Small intestine (tissue), 7 donors: Measurements from ENCODE around the gene CSNK1A1. TPM values are rescaled to one million over a fixed set of nuclear protein-coding genes. Genes with fewer than 3 reads are reported as not detected.
"Not testable (repeated sequence)": the region's sequence is repeated elsewhere in the genome, so short reads cannot be mapped to it uniquely, and the experiment has no call there.

Experiments used
- DNase-seq, 2 donors: peaks; one replicate each; pipeline versions ENCODE4 v3.0.0 to v3.0.0-alpha.2; 2013
- FAIRE-seq: peaks from 2 replicates; lab custom pipeline; 2012; peaks lifted over from hg19 to GRCh38; lab: Jason Lieb, UNC
- H3K27ac ChIP-seq, 3 donors: one replicate each; pipeline ENCODE4 v1.5.1; 2013; ENCODE audit warnings: low read length in 2 of 3, mild to moderate bottlenecking in 2 of 3, control low read depth in 1 of 3, inconsistent platforms in 1 of 3, low read depth in 1 of 3, moderate library complexity in 1 of 3
- H3K27me3 ChIP-seq, 3 donors: one replicate each; pipeline ENCODE4 v1.6.1; 2013; ENCODE audit warnings: low read length in 3 of 3, inconsistent platforms in 1 of 3; ENCODE audit not compliant: control insufficient read depth in 3 of 3, insufficient read depth in 3 of 3
- H3K36me3 ChIP-seq, 3 donors: one replicate each; pipeline ENCODE4 v1.6.1; 2013; ENCODE audit warnings: low read length in 3 of 3, inconsistent platforms in 1 of 3, low read depth in 1 of 3, mild to moderate bottlenecking in 1 of 3, moderate library complexity in 1 of 3; ENCODE audit not compliant: control insufficient read depth in 3 of 3, insufficient read depth in 2 of 3
- H3K4me1 ChIP-seq, 3 donors: one replicate each; pipeline ENCODE4 v1.6.1; 2013; ENCODE audit warnings: low read length in 2 of 3, inconsistent platforms in 1 of 3, low read depth in 1 of 3, mild to moderate bottlenecking in 1 of 3, moderate library complexity in 1 of 3; ENCODE audit not compliant: control insufficient read depth in 3 of 3, insufficient read depth in 2 of 3
- H3K4me3 ChIP-seq, 3 donors: one replicate each; pipeline ENCODE4 v1.5.1; 2013; ENCODE audit warnings: low read length in 3 of 3, control low read depth in 1 of 3, inconsistent platforms in 1 of 3, low read depth in 1 of 3, mild to moderate bottlenecking in 1 of 3, moderate library complexity in 1 of 3
- H3K9me3 ChIP-seq, 2 donors: one replicate each; pipeline ENCODE4 v1.6.1; 2013; ENCODE audit warnings: low read depth in 1 of 2, low read length in 1 of 2; ENCODE audit not compliant: control insufficient read depth in 2 of 2, insufficient read depth in 1 of 2
- WGBS, 3 donors: extraction: QIAGEN DNeasy Blood & Tissue Kit; methylation state at CpG; one replicate each; pipeline ENCODE4 v1.1.7; 2013; 5-methylcytosine and 5-hydroxymethylcytosine counted together
- polyA plus RNA-seq, 4 donors: library from polyadenylated mRNA; stranded (reverse) in 3 of 4; unstranded in 1 of 4; fragments of 200-250 nt in 3 of 4; fragments of 120-200 nt in 1 of 4; gene quantifications; one replicate each; pipeline versions ENCODE4 v1.2.1 to v1.2.3, GENCODE V29; 2013
- donor health status: healthy with polysubstance abuse.
- donor health status: control.
- donor health status: control.
- donor health status: Bipolar disorder and iron deficiency.
- donor health status: healthy.

The CSNK1A1 gene
- polyA plus RNA-seq, 4 donors, result 58.6 to 118 (median 84.5) TPM

GRCh38 chr5:149595105-149595504, 43.9 kb upstream of the CSNK1A1 start:
- not testable (repeated sequence) for H3K9me3 ChIP-seq, H3K4me1 ChIP-seq, H3K36me3 ChIP-seq, FAIRE-seq, H3K27ac ChIP-seq, H3K27me3 ChIP-seq, H3K4me3 ChIP-seq, DNase-seq
- WGBS, 3 donors, result 85 to 94% (median 91%) methylated on average over 3 of the region's 3 CpGs

GRCh38 chr5:149594206-149594895, 43.1 kb upstream of the CSNK1A1 start:
- Histone ChIP-seq H3K4me1 (no peaks in the 10 kb centered on the region), H3K4me3 (no peak overlapping the region), H3K27me3 (no peaks in the 10 kb centered on the region), H3K9me3 (no peaks in the 10 kb centered on the region), H3K27ac (no peak overlapping the region), H3K36me3 (peaks cover 0 to 4% (median 3%) of the 10 kb centered on the region in 3 donors)
- WGBS, 3 donors, result 83 to 86% (median 85%) methylated on average over 5 of the region's 5 CpGs
- no peak for DNase-seq
- no peak for FAIRE-seq

- peaks cover 0 to 4% (median 3%) of the 10 kb centered on the region in 3 donors for H3K36me3 ChIP-seq
- 76 to 92% (median 80%) methylated on average over 2 of the region's 2 CpGs for WGBS, 3 donors
- no peak overlapping the region for H3K27ac ChIP-seq
- DNase-seq, result no peak
- no peaks in the 10 kb centered on the region for H3K4me1 ChIP-seq
- no peaks in the 10 kb centered on the region for H3K9me3 ChIP-seq
- H3K27me3 ChIP-seq, result no peaks in the 10 kb centered on the region
- H3K4me3 ChIP-seq, result no peak overlapping the region
- no peak for FAIRE-seq
These were observed 42.1 kb upstream of the CSNK1A1 start for GRCh38 chr5:149593370-149593769.

GRCh38 chr5:149588936-149589335, 37.7 kb upstream of the CSNK1A1 start:
- Histone ChIP-seq H3K9me3 (no peaks in the 10 kb centered on the region), H3K27ac (no peak overlapping the region), H3K4me3 (no peak overlapping the region), H3K36me3 (no peaks in the 10 kb centered on the region), H3K4me1 (peaks cover 0 to 11% (median 4%) of the 10 kb centered on the region in 3 donors), H3K27me3 (no peaks in the 10 kb centered on the region)
- WGBS, 3 donors, result 96 to 100% (median 97%) methylated on average over 1 of the region's 1 CpG
- FAIRE-seq (no peak), DNase-seq (no peak)

- no peak for FAIRE-seq
- WGBS, 3 donors, result 8 to 56% (median 30%) methylated on average over 1 of the region's 1 CpG
- Histone ChIP-seq H3K27me3 (no peaks in the 10 kb centered on the region), H3K36me3 (no peaks in the 10 kb centered on the region), H3K4me1 (peaks cover 1 to 19% (median 8%) of the 10 kb centered on the region in 3 donors), H3K27ac (peak overlapping the region; percentile 45 to 69 (median 46)), H3K4me3 (no peak overlapping the region), H3K9me3 (no peaks in the 10 kb centered on the region)
- peak; percentile 58 to 59 for DNase-seq
These were observed 35.6 kb upstream of the CSNK1A1 start for GRCh38 chr5:149586708-149587318.

GRCh38 chr5:149585910-149586309, 34.7 kb upstream of the CSNK1A1 start:
- DNase-seq (no peak), FAIRE-seq (no peak)
- Histone ChIP-seq H3K36me3 (no peaks in the 10 kb centered on the region), H3K9me3 (no peaks in the 10 kb centered on the region), H3K4me1 (peaks cover 1 to 24% (median 8%) of the 10 kb centered on the region in 3 donors), H3K4me3 (no peak overlapping the region), H3K27me3 (no peaks in the 10 kb centered on the region), H3K27ac (no peak overlapping the region)

GRCh38 chr5:149584121-149584520, 32.9 kb upstream of the CSNK1A1 start:
- H3K9me3 ChIP-seq, result no peaks in the 10 kb centered on the region
- peaks cover 1 to 31% (median 8%) of the 10 kb centered on the region in 3 donors for H3K4me1 ChIP-seq
- DNase-seq, result no peak
- no peak for FAIRE-seq
- 57 to 75% (median 64%) methylated on average over 2 of the region's 2 CpGs for WGBS, 3 donors
- peak overlapping the region in 1 of 3 donors; percentile 4 for H3K27ac ChIP-seq
- H3K27me3 ChIP-seq, result no peaks in the 10 kb centered on the region
- no peaks in the 10 kb centered on the region for H3K36me3 ChIP-seq
- H3K4me3 ChIP-seq, result no peak overlapping the region

GRCh38 chr5:149583394-149583793, 32.2 kb upstream of the CSNK1A1 start:
- H3K9me3 ChIP-seq, result no peaks in the 10 kb centered on the region
- DNase-seq (no peak), FAIRE-seq (no peak)
- H3K36me3 ChIP-seq, result no peaks in the 10 kb centered on the region
- H3K27me3 ChIP-seq, result no peaks in the 10 kb centered on the region
- H3K4me3 ChIP-seq, result no peak overlapping the region
- H3K4me1 ChIP-seq, result peaks cover 1 to 31% (median 8%) of the 10 kb centered on the region in 3 donors
- WGBS, 3 donors, result 17 to 39% (median 32%) methylated on average over 1 of the region's 1 CpG
- peak overlapping the region in 1 of 3 donors; percentile 29 for H3K27ac ChIP-seq
